Measurements from ENCODE around the gene KIZ. TPM values are rescaled to one million over a fixed set of nuclear protein-coding genes. Genes with fewer than 3 reads are reported as not detected.

KIZ gene
- total RNA-seq, 1 donor from 2014 or later: 60.0 TPM

- Histone ChIP-seq H3K27ac (no peak overlapping the region), H3F3A (ENCODE audit: low read depth) (peaks cover 9% of the 10 kb centered on the region), H3K9ac (no peak overlapping the region), H2AFZ (replicated peaks) (no peak overlapping the region), H3K4me2 (no peak overlapping the region), H3K79me2 (ENCODE audit: low read depth) (peaks cover 28% of the 10 kb centered on the region), H3K4me1 (peaks cover 11% of the 10 kb centered on the region), H3K27me3 (no peaks in the 10 kb centered on the region), H3K9me3 (ENCODE audit: low read depth) (no peaks in the 10 kb centered on the region), H4K20me1 (ENCODE audit: low read depth) (no peaks in the 10 kb centered on the region), H3K36me3 (no peaks in the 10 kb centered on the region), H3K4me3 (no peak overlapping the region)
- no peaks in the 10 kb centered on the region for H3K36me3 Mint-ChIP-seq
- no peak overlapping the region for H3K27ac Mint-ChIP-seq
- DNase-seq (ENCODE audit: low spot score): no peak
- H3K27me3 Mint-ChIP-seq (ENCODE audit: insufficient read depth, low read depth): peaks cover 8% of the 10 kb centered on the region
- TF ChIP-seq EZH2 (IDR thresholded peaks at IDR 0.05) (no peak), EZH2phosphoT487 (IDR thresholded peaks at IDR 0.05) (no peak), CTCF (IDR thresholded peaks at IDR 0.05) (no peak)
- H3K4me3 Mint-ChIP-seq: peak overlapping the region; percentile 17
- peaks cover 14% of the 10 kb centered on the region for H3K4me1 Mint-ChIP-seq
- peaks cover 4% of the 10 kb centered on the region for H3K9me3 Mint-ChIP-seq
Observed at GRCh38 chr20:21124190-21124589, 1.7 kb upstream of the KIZ start.

GRCh38 chr20:21125072-21125848 is 622 bp upstream of the KIZ start:
- Histone ChIP-seq H3K9me3 (ENCODE audit: low read depth) (no peaks in the 10 kb centered on the region), H3K79me2 (ENCODE audit: low read depth) (peaks cover 35% of the 10 kb centered on the region), H3K4me2 (peak overlapping the region; percentile 80), H3F3A (ENCODE audit: low read depth) (peaks cover 9% of the 10 kb centered on the region), H3K27ac (no peak overlapping the region), H3K36me3 (no peaks in the 10 kb centered on the region), H3K4me1 (peaks cover 14% of the 10 kb centered on the region), H3K9ac (no peak overlapping the region), H2AFZ (replicated peaks) (peak overlapping the region; percentile 93), H4K20me1 (ENCODE audit: low read depth) (peaks cover 2% of the 10 kb centered on the region), H3K27me3 (no peaks in the 10 kb centered on the region), H3K4me3 (peak overlapping the region; percentile 51)
- Mint-ChIP-seq H3K36me3 (no peaks in the 10 kb centered on the region), H3K4me3 (peak overlapping the region; percentile 88), H3K4me1 (peaks cover 14% of the 10 kb centered on the region), H3K27me3 (ENCODE audit: insufficient read depth, low read depth) (peaks cover 8% of the 10 kb centered on the region), H3K27ac (peak overlapping the region; percentile 19), H3K9me3 (peaks cover 4% of the 10 kb centered on the region)
- TF ChIP-seq CTCF (IDR thresholded peaks at IDR 0.05): peak; percentile 12
- no peak for TF ChIP-seq EZH2 (IDR thresholded peaks at IDR 0.05)
- no peak for TF ChIP-seq EZH2phosphoT487 (IDR thresholded peaks at IDR 0.05)
- peak; percentile 72 for DNase-seq (ENCODE audit: low spot score)

GRCh38 chr20:21126581-21126870 is 644 bp downstream of the KIZ start:
- Histone ChIP-seq H3K27me3 (no peaks in the 10 kb centered on the region), H4K20me1 (ENCODE audit: low read depth) (peaks cover 2% of the 10 kb centered on the region), H3K36me3 (no peaks in the 10 kb centered on the region), H2AFZ (replicated peaks) (peak overlapping the region; percentile 74), H3F3A (ENCODE audit: low read depth) (peaks cover 13% of the 10 kb centered on the region), H3K9ac (no peak overlapping the region), H3K4me2 (peak overlapping the region; percentile 78), H3K27ac (no peak overlapping the region), H3K9me3 (ENCODE audit: low read depth) (no peaks in the 10 kb centered on the region), H3K4me3 (peak overlapping the region; percentile 87), H3K4me1 (peaks cover 25% of the 10 kb centered on the region), H3K79me2 (ENCODE audit: low read depth) (peaks cover 37% of the 10 kb centered on the region)
- no peaks in the 10 kb centered on the region for H3K36me3 Mint-ChIP-seq
- peaks cover 8% of the 10 kb centered on the region for H3K27me3 Mint-ChIP-seq (ENCODE audit: insufficient read depth, low read depth)
- TF ChIP-seq EZH2 (IDR thresholded peaks at IDR 0.05) (no peak), CTCF (IDR thresholded peaks at IDR 0.05) (no peak), EZH2phosphoT487 (IDR thresholded peaks at IDR 0.05) (no peak)
- no peak for DNase-seq (ENCODE audit: low spot score)
- H3K27ac Mint-ChIP-seq: peak overlapping the region; percentile 64
- H3K4me3 Mint-ChIP-seq: peak overlapping the region; percentile 88
- peaks cover 14% of the 10 kb centered on the region for H3K4me1 Mint-ChIP-seq
- H3K9me3 Mint-ChIP-seq: no peaks in the 10 kb centered on the region
